ENCODE measurements around the gene ATF7. TPM values are rescaled to one million over a fixed set of nuclear protein-coding genes. Genes with fewer than 3 reads are reported as not detected.

The ATF7 gene
- total and polyA plus RNA-seq, 9 of the 15 experiments (the other 6 are each of a cell fraction or from before 2014, with no cell fraction given): 10.6 to 30.4 (median 20.7) TPM

- TF ChIP-seq ZBTB43 (CRISPR knock-in tag; IDR thresholded peaks at IDR 0.05) (no peak), ATF3 (IDR thresholded peaks at IDR 0.05) (peak; percentile 72), ATF3 (CRISPR knock-in tag; conservative IDR thresholded peaks at IDR 0.05) (no peak), CREB3L1 (IDR thresholded peaks at IDR 0.05; ENCODE audit: borderline replicate concordance, low read depth) (no peak), MXI1 (IDR thresholded peaks at IDR 0.05; ENCODE audit: low read depth, low read length) (peak; percentile 91), MNT (conservative IDR thresholded peaks at IDR 0.05) (peak; percentile 77 to 78), TSC22D4 (tag; IDR thresholded peaks at IDR 0.05) (no peak), EGR1 (conservative IDR thresholded peaks at IDR 0.05) (peak; percentile 54), USF1 (CRISPR knock-in tag; IDR thresholded peaks at IDR 0.05) (peak; percentile 95), YY1 (IDR thresholded peaks at IDR 0.05; ENCODE audit: borderline replicate concordance in 1 of 3, control insufficient read depth in 1 of 3, extremely low read depth in 1 of 3, insufficient read depth in 3 of 3, insufficient read length in 1 of 3, insufficient replicate concordance in 2 of 3, low read depth in 1 of 3, low read length in 2 of 3) (peak in 1 of 3 experiments; percentile 41), RERE (CRISPR knock-in tag; IDR thresholded peaks at IDR 0.05; ENCODE audit: borderline replicate concordance) (no peak), NONO (IDR thresholded peaks at IDR 0.05; ENCODE audit: low read depth in 2 of 2, low read length in 1 of 2) (0 out of 4 replicates have a peak, but pooled peaks of 1 of the 2 experiments have one; percentile 37)
Measured at GRCh38 chr12:53492830-53493609, 133.2 kb downstream of the ATF7 start (continued).

All from K562 (cell line).